ENCODE measurements around the gene TRABD. TPM values are rescaled to one million over a fixed set of nuclear protein-coding genes. Genes with fewer than 3 reads are reported as not detected.

Gene TRABD
- total RNA-seq, 1 donor from 2014 or later = 40.3 TPM

GRCh38 chr22:50192436-50193204 is 6.9 kb downstream of the TRABD start:
- Histone ChIP-seq H3K4me1 (peaks cover 50% of the 10 kb centered on the region), H3K9me3 (no peaks in the 10 kb centered on the region), H3K27ac (peak overlapping the region; percentile 89), H3K27me3 (no peaks in the 10 kb centered on the region), H3K4me3 (no peak overlapping the region), H3K36me3 (peaks cover 0 to 19% of the 10 kb centered on the region in 2 donors)
- intact Hi-C loops (cut with DNase I) = loop anchor here (5.0 to 10.0 kb wide), 2 partner anchors 225 to 268 kb away; no protein-coding TSS in a partner anchor
- no peak for TF ChIP-seq POLR2AphosphoS5 (IDR thresholded peaks at IDR 0.05; ENCODE audit: insufficient read depth in 1 of 2, low read depth in 1 of 2)
- no peak for TF ChIP-seq POLR2A (IDR thresholded peaks at IDR 0.05)
- TF ChIP-seq, protein P1, sequence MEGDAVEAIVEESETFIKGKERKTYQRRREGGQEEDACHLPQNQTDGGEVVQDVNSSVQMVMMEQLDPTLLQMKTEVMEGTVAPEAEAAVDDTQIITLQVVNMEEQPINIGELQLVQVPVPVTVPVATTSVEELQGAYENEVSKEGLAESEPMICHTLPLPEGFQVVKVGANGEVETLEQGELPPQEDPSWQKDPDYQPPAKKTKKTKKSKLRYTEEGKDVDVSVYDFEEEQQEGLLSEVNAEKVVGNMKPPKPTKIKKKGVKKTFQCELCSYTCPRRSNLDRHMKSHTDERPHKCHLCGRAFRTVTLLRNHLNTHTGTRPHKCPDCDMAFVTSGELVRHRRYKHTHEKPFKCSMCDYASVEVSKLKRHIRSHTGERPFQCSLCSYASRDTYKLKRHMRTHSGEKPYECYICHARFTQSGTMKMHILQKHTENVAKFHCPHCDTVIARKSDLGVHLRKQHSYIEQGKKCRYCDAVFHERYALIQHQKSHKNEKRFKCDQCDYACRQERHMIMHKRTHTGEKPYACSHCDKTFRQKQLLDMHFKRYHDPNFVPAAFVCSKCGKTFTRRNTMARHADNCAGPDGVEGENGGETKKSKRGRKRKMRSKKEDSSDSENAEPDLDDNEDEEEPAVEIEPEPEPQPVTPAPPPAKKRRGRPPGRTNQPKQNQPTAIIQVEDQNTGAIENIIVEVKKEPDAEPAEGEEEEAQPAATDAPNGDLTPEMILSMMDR (IDR thresholded peaks at IDR 0.05) = no peak
- no peak for DNase-seq (ENCODE audit: extremely low spot score in 2 of 2)

- Histone ChIP-seq H3K4me1 (peaks cover 46% of the 10 kb centered on the region), H3K9me3 (no peaks in the 10 kb centered on the region), H3K4me3 (no peak overlapping the region), H3K27ac (no peak overlapping the region), H3K36me3 (peaks cover 0 to 24% of the 10 kb centered on the region in 2 donors), H3K27me3 (no peaks in the 10 kb centered on the region)
- TF ChIP-seq POLR2A (IDR thresholded peaks at IDR 0.05) (no peak), POLR2AphosphoS5 (IDR thresholded peaks at IDR 0.05; ENCODE audit: insufficient read depth in 1 of 2, low read depth in 1 of 2) (no peak)
- TF ChIP-seq, protein P1 (IDR thresholded peaks at IDR 0.05) = no peak
- intact Hi-C loops (cut with DNase I) = loop anchor here (5.0 to 10.0 kb wide), 2 partner anchors 226 to 269 kb away; no protein-coding TSS in a partner anchor
- no peak for DNase-seq (ENCODE audit: extremely low spot score in 2 of 2)
Observed at GRCh38 chr22:50193621-50194020, 7.9 kb downstream of the TRABD start.

GRCh38 chr22:50194037-50194805 is 8.5 kb downstream of the TRABD start:
- DNase-seq (ENCODE audit: extremely low spot score in 2 of 2) = no peak
- intact Hi-C loops (cut with DNase I) = loop anchor here (5.0 to 10.0 kb wide), 2 partner anchors 227 to 269 kb away; no protein-coding TSS in a partner anchor

DNA sequence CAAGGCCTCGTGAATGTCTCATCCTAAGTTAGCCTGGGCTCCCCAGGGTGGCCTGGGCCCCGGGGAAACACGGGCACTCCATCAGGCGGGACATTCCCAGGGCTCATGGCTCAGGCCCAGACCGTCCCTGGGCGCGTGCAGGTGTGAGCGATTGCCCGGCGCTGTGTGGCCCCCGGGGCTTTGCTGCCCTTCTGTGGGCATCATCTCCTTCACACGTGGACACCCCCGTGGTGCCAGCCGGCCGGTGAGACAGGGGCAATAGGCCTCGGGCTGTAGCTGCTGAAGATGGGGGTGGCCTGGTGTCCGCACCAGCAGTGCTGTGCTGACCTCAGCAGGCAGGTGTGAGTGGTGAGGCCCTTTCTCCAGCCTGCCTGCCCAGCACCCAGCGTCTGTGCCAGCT is 10.5 kb downstream of the TRABD start:
- TF ChIP-seq POLR2A (IDR thresholded peaks at IDR 0.05) = no peak
- TF ChIP-seq POLR2AphosphoS5 (IDR thresholded peaks at IDR 0.05; ENCODE audit: insufficient read depth in 1 of 2, low read depth in 1 of 2) = no peak
- TF ChIP-seq, protein P1 (IDR thresholded peaks at IDR 0.05) = no peak
- intact Hi-C loops (cut with DNase I) = loop anchor here (10.0 kb wide), 1 partner anchor 271 kb away; no protein-coding TSS in a partner anchor

More at GRCh38 chr22:50194037-50194805, 8.5 kb downstream of the TRABD start:
- Histone ChIP-seq H3K9me3 (no peaks in the 10 kb centered on the region), H3K4me1 (peaks cover 43% of the 10 kb centered on the region), H3K27me3 (no peaks in the 10 kb centered on the region), H3K36me3 (peaks cover 0 to 24% of the 10 kb centered on the region in 2 donors), H3K4me3 (no peak overlapping the region), H3K27ac (no peak overlapping the region)
- TF ChIP-seq POLR2A (IDR thresholded peaks at IDR 0.05) (no peak), POLR2AphosphoS5 (IDR thresholded peaks at IDR 0.05; ENCODE audit: insufficient read depth in 1 of 2, low read depth in 1 of 2) (no peak)
- TF ChIP-seq, protein P1 (IDR thresholded peaks at IDR 0.05) = no peak

More for the DNA sequence above, 10.5 kb downstream of the TRABD start:
- Histone ChIP-seq H3K27me3 (no peaks in the 10 kb centered on the region), H3K36me3 (peaks cover 0 to 24% of the 10 kb centered on the region in 2 donors), H3K4me1 (peaks cover 35% of the 10 kb centered on the region), H3K27ac (no peak overlapping the region), H3K4me3 (no peak overlapping the region), H3K9me3 (no peaks in the 10 kb centered on the region)
- no peak for DNase-seq (ENCODE audit: extremely low spot score in 2 of 2)

Measured in vagina (tissue), 2 donors.